ENCODE data around the gene NT5DC4.

DNA sequence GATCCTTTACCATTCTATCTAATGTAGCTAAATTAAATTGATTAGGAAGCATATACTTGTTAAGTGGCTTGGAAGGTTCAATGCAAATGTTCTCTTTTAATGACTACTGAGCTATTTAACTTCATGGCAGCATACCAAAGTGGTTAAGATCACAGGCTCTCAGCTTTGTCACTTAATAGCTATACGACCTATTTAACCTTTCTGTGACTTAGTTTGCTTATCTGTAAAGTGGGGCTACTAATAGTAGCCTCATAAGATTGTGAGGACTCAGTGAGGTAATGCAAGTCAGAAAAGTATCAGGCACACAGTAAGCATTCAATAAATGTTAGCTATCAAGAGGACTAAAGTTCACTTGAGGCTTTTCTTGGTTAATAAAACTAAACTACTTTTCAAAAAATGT lies 39.3 kb downstream of the NT5DC4 start:
- no peak for TF ChIP-seq EZH2 (IDR thresholded peaks at IDR 0.05; ENCODE audit: borderline replicate concordance, low read depth, low read length, poor library complexity, severe bottlenecking)
- TF ChIP-seq, protein P1, sequence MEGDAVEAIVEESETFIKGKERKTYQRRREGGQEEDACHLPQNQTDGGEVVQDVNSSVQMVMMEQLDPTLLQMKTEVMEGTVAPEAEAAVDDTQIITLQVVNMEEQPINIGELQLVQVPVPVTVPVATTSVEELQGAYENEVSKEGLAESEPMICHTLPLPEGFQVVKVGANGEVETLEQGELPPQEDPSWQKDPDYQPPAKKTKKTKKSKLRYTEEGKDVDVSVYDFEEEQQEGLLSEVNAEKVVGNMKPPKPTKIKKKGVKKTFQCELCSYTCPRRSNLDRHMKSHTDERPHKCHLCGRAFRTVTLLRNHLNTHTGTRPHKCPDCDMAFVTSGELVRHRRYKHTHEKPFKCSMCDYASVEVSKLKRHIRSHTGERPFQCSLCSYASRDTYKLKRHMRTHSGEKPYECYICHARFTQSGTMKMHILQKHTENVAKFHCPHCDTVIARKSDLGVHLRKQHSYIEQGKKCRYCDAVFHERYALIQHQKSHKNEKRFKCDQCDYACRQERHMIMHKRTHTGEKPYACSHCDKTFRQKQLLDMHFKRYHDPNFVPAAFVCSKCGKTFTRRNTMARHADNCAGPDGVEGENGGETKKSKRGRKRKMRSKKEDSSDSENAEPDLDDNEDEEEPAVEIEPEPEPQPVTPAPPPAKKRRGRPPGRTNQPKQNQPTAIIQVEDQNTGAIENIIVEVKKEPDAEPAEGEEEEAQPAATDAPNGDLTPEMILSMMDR (conservative IDR thresholded peaks at IDR 0.05; ENCODE audit: low read depth, low read length): no peak
